ENCODE measurements around the gene ARFGEF3.

Gene ARFGEF3

DNA sequence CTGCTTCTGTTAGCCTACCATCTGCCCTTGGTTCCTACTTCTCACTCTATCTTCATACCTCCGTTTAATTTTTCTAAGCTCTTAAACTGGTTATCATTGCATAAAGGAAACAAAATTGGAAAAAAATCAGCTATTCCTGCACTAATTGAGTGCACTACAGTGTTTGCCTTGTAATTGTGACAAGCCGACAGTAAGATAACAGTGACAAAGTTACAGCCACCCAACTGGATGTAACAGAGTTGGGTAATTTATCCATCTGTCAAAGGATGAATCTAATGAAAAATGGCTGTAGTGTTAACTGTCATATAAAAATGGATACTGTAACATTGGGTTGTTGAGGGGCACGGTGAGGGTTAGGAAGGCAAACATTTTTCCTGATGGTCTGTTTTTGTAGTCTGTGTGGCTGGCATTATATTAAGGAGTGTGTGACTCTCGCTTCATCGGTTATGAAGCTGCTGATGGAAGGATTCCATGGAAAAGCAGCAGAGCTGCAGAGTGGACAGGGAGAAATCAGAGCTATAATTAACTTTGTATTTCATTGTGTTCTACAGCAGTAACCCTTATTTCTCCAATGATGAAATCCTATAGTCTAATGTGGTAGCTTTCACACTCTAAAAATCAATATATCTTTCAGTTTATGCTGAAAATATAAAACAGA, 43.8 kb downstream of the ARFGEF3 start:
- ChIA-PET POLR2A (no interaction called here), CTCF (interaction anchor here (0.6 to 1.3 kb wide), 2 partner anchors 89 to 1570 kb away, joined by 3 to 4 read pairs; no protein-coding TSS in a partner anchor)
- Histone ChIP-seq H3K4me1 (ENCODE audit: control insufficient read depth, insufficient read depth, low read length) (no peaks in the 10 kb centered on the region), H3K27ac (ENCODE audit: extremely low read depth, low read depth, low read length) (no peak overlapping the region), H3K9me3 (ENCODE audit: control insufficient read depth, insufficient read depth, low read depth, low read length) (no peaks in the 10 kb centered on the region), H3K4me3 (ENCODE audit: low read depth, low read length) (no peak overlapping the region), H3K36me3 (ENCODE audit: control insufficient read depth in 2 of 2, insufficient read depth in 1 of 2, low read length in 2 of 2) (peaks cover 0 to 4% of the 10 kb centered on the region in 2 experiments; a peak in 1 of 3 replicates)
- no peak for TF ChIP-seq ZNF146 (tag by site-specific recombination; IDR thresholded peaks at IDR 0.05)
- TF ChIP-seq BCL6B (tag by site-specific recombination; IDR thresholded peaks at IDR 0.05), result no peak
- TF ChIP-seq ZSCAN30 (tag by site-specific recombination; IDR thresholded peaks at IDR 0.05), result no peak
- TF ChIP-seq ZNF623 (tag by site-specific recombination; IDR thresholded peaks at IDR 0.05), result no peak
- no peak for TF ChIP-seq ZBTB8A (tag by site-specific recombination; IDR thresholded peaks at IDR 0.05)
- TF ChIP-seq ZNF274 (IDR thresholded peaks at IDR 0.05; ENCODE audit: low read length), result no peak
- TF ChIP-seq ZNF274 (tag by site-specific recombination; IDR thresholded peaks at IDR 0.05; ENCODE audit: borderline replicate concordance), result no peak
- TF ChIP-seq INSM2 (tag by site-specific recombination; IDR thresholded peaks at IDR 0.05), result no peak
- TF ChIP-seq ZNF239 (tag by site-specific recombination; IDR thresholded peaks at IDR 0.05), result no peak
- TF ChIP-seq ZNF654 (tag by site-specific recombination; IDR thresholded peaks at IDR 0.05; ENCODE audit: low read depth), result no peak
- TF ChIP-seq SCRT1 (tag by site-specific recombination; IDR thresholded peaks at IDR 0.05; ENCODE audit: borderline replicate concordance), result no peak
- TF ChIP-seq, protein P1, sequence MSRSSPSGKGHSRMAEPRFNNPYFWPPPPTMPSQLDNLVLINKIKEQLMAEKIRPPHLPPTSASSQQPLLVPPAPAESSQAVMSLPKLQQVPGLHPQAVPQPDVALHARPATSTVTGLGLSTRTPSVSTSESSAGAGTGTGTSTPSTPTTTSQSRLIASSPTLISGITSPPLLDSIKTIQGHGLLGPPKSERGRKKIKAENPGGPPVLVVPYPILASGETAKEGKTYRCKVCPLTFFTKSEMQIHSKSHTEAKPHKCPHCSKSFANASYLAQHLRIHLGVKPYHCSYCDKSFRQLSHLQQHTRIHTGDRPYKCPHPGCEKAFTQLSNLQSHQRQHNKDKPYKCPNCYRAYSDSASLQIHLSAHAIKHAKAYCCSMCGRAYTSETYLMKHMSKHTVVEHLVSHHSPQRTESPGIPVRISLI (tag by site-specific recombination; IDR thresholded peaks at IDR 0.05), result no peak
- no peak for TF ChIP-seq BCL11B (tag by site-specific recombination; IDR thresholded peaks at IDR 0.05; ENCODE audit: low read depth)
- TF ChIP-seq ZNF843 (tag by site-specific recombination; IDR thresholded peaks at IDR 0.05), result no peak

DNA sequence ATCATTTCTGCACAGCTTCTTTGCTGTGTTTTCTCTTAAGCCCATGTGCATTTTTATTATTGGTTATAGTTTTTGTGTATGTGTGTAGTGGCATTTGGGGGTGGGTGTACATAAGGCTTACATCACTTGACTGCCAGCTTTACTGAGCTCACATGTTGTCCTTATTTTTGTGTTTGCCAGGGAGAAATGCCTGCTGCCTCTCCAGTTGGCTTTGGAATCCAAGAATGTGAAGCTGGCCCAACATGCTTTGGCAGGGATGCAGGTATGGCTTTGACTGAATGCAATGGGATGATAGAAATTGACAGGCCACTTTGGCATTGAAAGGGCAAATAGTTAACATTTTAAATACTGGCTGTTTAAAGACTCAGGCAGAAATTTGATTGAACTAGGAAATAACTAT, 45.1 kb downstream of the ARFGEF3 start:
- Histone ChIP-seq H3K27ac (ENCODE audit: extremely low read depth, low read depth, low read length) (no peak overlapping the region), H3K4me3 (ENCODE audit: low read depth, low read length) (no peak overlapping the region), H3K9me3 (ENCODE audit: control insufficient read depth, insufficient read depth, low read depth, low read length) (no peaks in the 10 kb centered on the region), H3K4me1 (ENCODE audit: control insufficient read depth, insufficient read depth, low read length) (no peaks in the 10 kb centered on the region; the same call in 1 of the 2 replicates), H3K36me3 (ENCODE audit: control insufficient read depth in 2 of 2, insufficient read depth in 1 of 2, low read length in 2 of 2) (peaks cover 0 to 4% of the 10 kb centered on the region in 2 experiments; a peak in 1 of 3 replicates)
- ChIA-PET CTCF (interaction anchor here (0.6 kb wide), 1 partner anchor 113 kb away, joined by 3 read pairs; no protein-coding TSS in a partner anchor), POLR2A (no interaction called here)
- TF ChIP-seq, protein P2, sequence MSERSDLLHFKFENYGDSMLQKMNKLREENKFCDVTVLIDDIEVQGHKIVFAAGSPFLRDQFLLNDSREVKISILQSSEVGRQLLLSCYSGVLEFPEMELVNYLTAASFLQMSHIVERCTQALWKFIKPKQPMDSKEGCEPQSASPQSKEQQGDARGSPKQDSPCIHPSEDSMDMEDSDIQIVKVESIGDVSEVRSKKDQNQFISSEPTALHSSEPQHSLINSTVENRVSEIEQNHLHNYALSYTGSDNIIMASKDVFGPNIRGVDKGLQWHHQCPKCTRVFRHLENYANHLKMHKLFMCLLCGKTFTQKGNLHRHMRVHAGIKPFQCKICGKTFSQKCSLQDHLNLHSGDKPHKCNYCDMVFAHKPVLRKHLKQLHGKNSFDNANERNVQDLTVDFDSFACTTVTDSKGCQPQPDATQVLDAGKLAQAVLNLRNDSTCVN (tag by site-specific recombination; optimal IDR thresholded peaks at IDR 0.05), result no peak
- TF ChIP-seq ZNF747 (tag by site-specific recombination; IDR thresholded peaks at IDR 0.05), result no peak
- no peak for TF ChIP-seq ZFP3 (tag by site-specific recombination; IDR thresholded peaks at IDR 0.05; ENCODE audit: low read depth)
- TF ChIP-seq SP3 (tag by site-specific recombination; IDR thresholded peaks at IDR 0.05), result no peak
- no peak for TF ChIP-seq RBAK (tag by site-specific recombination; IDR thresholded peaks at IDR 0.05)
- TF ChIP-seq ZNF214 (tag by site-specific recombination; IDR thresholded peaks at IDR 0.05; ENCODE audit: borderline replicate concordance), result no peak
- TF ChIP-seq ZEB2 (tag by site-specific recombination; IDR thresholded peaks at IDR 0.05), result no peak
- no peak for TF ChIP-seq ZNF830 (tag by site-specific recombination; IDR thresholded peaks at IDR 0.05; ENCODE audit: low read depth)
- no peak for TF ChIP-seq GLIS2 (tag by site-specific recombination; IDR thresholded peaks at IDR 0.05)
- TF ChIP-seq SP2 (tag by site-specific recombination; IDR thresholded peaks at IDR 0.05), result no peak
- no peak for TF ChIP-seq MYNN (tag by site-specific recombination; IDR thresholded peaks at IDR 0.05; ENCODE audit: borderline replicate concordance)
- no peak for TF ChIP-seq ZNF654 (tag by site-specific recombination; IDR thresholded peaks at IDR 0.05; ENCODE audit: low read depth)
- TF ChIP-seq ZNF48 (tag by site-specific recombination; IDR thresholded peaks at IDR 0.05), result no peak
- TF ChIP-seq ZNF791 (tag by site-specific recombination; IDR thresholded peaks at IDR 0.05), result no peak
